GM12892 (cell line): ENCODE measurements around the gene LBH.

Source experiments
- POLR2A ChIP-seq: IDR thresholded peaks from 2 replicates; pipeline ENCODE4 v1.6.1; 2011; ENCODE audit warnings: low read depth, low read length, control low read depth
- POLR2AphosphoS5 ChIP-seq: IDR thresholded peaks from 2 replicates; pipeline ENCODE4 v1.6.1; 2011; ENCODE audit warnings: low read depth, low read length, control low read depth
- TAF1 ChIP-seq: IDR thresholded peaks from 2 replicates; pipeline ENCODE4 v1.6.1; 2011; ENCODE audit warnings: low read depth, mild to moderate bottlenecking, control low read depth, low read length, borderline replicate concordance

- no peak for TF ChIP-seq TAF1
- no peak for TF ChIP-seq POLR2A
- no peak for TF ChIP-seq POLR2AphosphoS5
Observed at GRCh38 chr2:30206461-30207430, 24.6 kb upstream of the LBH start.
